Mucosa of gallbladder (tissue), 1 donor: Measurements from ENCODE around the gene CHST12. TPM values are rescaled to one million over a fixed set of nuclear protein-coding genes. Genes with fewer than 3 reads are reported as not detected.
"Not testable (repeated sequence)": the region's sequence is repeated elsewhere in the genome, so short reads cannot be mapped to it uniquely, and the experiment has no call there.

ENCODE experiments used
- DNase-seq: peaks from one replicate; pipeline ENCODE4 v3.0.0-alpha.2; 2020; ENCODE audit warnings: low spot score
- total RNA-seq: library from RNA; stranded (reverse); gene quantifications from one replicate; pipeline ENCODE4 v1.2.1, GENCODE V29; 2021
- donor health status: DM: no; HTN: no; CAD: no.

CHST12 gene
- 26.8 TPM for total RNA-seq

DNA sequence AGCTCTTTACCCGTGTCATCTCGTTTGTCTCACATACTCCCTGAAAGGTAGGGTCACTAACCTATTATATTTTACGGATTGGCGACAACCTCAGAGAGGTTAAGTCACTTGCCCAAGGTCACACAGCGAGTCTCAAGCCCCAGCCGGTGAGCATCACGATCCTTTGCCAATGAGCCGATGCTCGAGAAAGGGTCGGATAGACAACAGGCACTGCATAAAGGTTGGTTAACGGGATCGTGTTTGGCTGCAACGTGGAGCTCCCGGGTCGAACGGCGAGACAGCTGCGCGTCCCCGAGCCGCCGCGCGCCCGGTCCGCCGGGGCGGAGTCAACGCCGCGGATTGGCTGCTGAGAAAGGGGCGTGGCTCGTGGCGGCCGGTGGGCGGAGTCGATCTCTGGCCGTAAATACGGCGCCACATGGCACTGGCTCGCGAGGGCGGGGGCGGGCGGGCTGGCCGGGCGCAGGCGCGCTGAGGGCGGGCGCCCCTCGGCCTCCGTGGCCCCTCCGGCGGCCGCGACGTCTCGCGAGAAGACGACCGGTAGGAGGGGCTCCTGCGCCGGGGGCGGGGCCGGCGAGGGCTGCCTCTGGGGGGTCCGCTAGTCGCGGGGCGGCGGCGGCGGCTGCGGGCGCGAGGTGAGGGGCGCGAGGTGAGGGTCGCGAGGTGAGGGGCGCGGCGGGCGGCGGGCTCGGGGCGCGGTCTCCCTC is at the start of gene CHST12:
TSS of gene CHST12 (plus strand) at position 598 of the 704 bp plus-strand sequence. CDS start 29,029 bp downstream, outside the sequence.
- peak; percentile 96 for DNase-seq

- peak; percentile 91 for DNase-seq
Measured at GRCh38 chr7:2353936-2354185, 49.5 kb upstream of the CHST12 start.

- DNase-seq: peak; percentile 88
Measured at GRCh38 chr7:2354186-2354938, 49.0 kb upstream of the CHST12 start, which contains the start of gene EIF3B. EIF3B (plus strand) TSS chr7:2354827; CDS start chr7:2354922, 95 bp downstream.

DNA sequence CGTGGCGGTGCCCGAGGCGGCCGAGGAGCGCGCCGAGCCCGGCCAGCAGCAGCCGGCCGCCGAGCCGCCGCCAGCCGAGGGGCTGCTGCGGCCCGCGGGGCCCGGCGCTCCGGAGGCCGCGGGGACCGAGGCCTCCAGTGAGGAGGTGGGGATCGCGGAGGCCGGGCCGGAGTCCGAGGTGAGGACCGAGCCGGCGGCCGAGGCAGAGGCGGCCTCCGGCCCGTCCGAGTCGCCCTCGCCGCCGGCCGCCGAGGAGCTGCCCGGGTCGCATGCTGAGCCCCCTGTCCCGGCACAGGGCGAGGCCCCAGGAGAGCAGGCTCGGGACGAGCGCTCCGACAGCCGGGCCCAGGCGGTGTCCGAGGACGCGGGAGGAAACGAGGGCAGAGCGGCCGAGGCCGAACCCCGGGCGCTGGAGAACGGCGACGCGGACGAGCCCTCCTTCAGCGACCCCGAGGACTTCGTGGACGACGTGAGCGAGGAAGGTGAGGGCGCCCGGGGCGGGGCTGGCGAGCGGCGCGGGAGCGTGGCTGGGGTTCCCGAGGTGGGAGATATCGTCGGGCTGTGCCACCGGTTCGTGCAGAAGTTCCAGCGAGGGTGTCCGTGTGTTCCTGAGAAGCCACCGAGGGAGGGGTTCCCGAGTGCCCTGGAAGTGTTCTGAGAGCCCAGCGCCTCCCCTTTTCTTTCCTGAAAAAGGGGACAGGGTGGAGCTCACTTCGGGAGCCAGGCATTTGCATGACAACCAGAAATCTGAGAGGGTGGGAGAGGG is 48.3 kb upstream of the CHST12 start:
- no peak for DNase-seq

- DNase-seq: no peak
Measured at GRCh38 chr7:2355705-2356008, 47.8 kb upstream of the CHST12 start.

DNA sequence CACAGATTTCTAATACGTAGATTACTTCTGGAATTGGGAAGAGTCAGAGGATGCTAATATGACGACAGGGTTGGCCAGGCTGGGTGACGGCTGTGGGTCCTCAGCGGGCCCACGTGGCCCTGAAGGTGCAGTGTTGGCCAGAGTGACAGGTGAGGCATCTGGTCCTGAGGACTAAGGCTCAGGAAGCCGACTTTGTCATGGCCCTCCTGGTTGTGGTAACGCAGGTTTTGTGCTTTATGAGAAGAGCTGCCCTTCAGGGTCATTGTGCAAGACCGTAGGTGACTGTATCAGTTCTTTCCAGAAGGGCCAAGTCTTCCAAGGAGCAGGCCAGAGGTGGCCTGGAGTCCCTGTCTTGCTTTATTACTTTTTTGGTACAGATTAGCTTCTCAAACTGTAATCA is 46.2 kb upstream of the CHST12 start:
- no peak for DNase-seq

- no peak for DNase-seq
Measured at GRCh38 chr7:2357571-2357970, 45.8 kb upstream of the CHST12 start.

GRCh38 chr7:2358968-2359527 is 44.4 kb upstream of the CHST12 start:
- DNase-seq: no peak

DNA sequence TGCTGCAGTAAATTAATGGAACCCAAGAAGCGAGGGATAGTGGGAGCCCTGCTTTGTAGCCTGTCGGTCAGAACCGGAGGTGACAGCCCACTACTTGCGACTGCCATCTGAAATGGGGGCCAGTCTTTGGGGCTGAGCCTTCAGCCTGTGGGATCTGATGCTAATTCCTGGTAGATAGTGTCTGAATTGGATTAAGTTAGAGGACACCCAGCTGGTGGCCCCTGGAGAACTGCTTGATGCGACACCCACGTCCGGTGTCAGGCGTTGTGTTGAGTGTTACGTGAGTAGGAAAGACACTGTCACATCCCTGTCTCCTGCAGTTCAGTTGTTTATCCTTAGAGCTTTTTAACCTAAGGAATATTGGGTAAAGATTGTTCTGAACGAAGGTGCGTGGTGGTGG is 43.8 kb upstream of the CHST12 start:
- DNase-seq: no peak

DNA sequence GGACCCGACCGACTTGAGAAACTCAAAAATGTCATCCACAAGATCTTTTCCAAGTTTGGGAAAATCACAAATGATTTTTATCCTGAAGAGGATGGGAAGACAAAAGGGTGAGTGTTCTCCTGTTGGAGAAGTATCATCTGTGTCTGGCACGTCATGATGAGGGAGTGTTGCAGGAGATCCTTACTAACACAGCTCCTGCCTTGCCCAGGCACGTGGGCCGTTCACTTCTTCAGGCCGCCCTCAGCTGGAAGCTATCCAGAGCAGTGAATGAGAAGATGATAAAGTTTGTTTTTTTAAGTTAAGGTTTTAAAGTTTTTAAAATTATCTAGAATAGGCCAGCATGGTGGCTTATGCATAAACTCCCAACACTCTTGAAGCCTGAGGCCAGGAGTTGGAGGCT is 42.6 kb upstream of the CHST12 start:
- DNase-seq: no peak

- no peak for DNase-seq
Measured at GRCh38 chr7:2362385-2363088, 40.9 kb upstream of the CHST12 start.

- no peak for DNase-seq
Measured at GRCh38 chr7:2369139-2369538, 34.3 kb upstream of the CHST12 start.

DNA sequence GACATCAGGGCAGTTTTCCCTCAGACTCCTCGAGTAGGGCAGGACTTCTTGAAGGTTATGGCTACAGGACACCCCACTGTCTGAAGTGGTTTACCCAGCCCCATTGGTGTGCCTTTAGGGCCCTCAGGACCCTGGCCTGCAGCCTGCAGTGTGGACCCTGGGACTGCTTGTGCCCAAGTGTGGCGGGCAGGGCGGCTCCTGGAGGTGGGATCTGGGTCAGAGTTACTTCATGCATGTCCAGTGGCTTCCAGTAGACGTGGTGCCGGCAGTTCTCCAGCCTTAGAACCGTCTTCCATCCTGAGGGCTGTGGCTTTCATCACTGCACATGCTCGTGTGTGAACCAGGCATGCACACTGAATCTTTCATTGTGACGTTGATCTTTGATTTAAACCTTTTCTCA is 32.1 kb upstream of the CHST12 start:
- DNase-seq: no peak

GRCh38 chr7:2372724-2373123 is 30.7 kb upstream of the CHST12 start:
- DNase-seq: no peak

DNA sequence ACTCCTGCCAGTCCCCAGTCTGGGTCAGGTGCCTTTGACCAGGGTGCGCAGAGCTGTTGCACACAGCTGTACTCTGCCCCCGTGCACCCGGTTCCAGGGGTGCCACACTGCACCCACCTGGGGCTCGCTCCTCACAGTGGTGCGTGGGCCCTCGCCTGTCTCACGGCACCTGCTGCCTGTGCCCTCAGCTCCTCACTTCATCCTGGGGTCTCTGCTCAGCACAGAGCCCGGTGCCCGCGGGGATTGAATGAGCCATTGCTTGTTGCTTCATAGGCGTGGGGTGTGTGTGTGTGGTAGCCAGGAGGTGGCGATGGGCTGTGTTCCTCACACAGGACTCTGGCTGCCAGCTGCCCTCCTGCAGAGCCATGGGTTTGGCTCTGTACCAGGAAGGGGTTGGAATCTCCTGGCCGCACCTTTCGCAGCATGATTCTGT is 30.3 kb upstream of the CHST12 start:
- DNase-seq: peak; percentile 73

- DNase-seq: no peak
Measured at GRCh38 chr7:2373646-2374045, 29.8 kb upstream of the CHST12 start.

DNA sequence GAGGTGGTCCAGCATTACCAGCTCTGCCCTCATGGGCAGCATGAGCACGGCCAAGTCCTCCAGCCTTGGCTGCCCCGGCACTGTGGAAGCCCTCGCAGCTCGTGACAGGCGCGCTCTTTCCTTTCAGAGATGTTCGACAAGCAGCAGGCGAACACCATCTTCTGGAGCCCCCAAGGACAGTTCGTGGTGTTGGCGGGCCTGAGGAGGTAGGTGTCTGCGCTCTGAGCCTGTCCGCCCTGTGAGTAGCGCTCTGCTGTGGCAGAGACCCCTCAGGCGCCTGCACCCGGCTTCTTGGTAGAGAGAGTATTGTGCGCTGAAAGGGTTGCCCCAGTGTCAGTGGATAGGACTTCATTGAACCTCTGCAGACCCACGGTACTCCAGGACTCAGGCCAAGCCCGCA is 29.0 kb upstream of the CHST12 start:
- no peak for DNase-seq

- DNase-seq: no peak
Measured at GRCh38 chr7:2374830-2375728, 28.3 kb upstream of the CHST12 start.

DNA sequence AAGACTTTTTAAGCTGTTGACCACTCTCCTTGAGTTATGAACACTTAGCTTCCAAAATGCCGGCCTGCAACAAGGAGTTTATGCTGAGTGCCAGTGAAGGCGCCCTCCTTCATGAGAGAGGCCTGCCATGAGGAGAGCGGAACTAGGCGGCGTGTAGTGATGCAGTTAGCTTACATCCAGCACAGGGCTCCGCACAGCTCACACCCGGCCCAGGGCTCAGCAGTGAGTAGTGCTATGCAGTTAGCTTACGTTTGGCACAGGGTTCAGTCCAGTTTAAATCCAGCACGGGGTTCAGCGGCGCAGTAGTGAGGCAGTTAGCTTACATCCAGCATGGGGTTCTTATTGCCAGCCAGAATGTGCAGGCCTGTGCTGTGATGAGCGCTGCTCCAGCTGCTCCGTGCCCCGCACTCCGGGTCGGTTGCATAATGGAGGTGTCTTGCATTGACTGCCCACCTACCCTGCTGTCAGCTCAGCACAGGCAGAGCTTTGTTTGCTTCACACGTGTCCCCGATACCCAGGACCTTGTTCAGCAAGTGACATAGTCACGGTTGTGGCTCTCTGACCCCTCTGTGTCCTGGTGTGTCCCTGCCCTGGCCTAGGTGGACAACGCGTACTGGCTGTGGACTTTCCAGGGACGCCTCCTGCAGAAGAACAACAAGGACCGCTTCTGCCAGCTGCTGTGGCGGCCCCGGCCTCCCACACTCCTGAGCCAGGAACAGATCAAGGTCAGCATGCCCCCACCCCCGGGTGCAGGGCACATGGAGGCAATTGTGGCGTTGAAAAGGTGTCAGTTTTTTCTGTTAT is 26.9 kb upstream of the CHST12 start:
- DNase-seq: no peak

DNA sequence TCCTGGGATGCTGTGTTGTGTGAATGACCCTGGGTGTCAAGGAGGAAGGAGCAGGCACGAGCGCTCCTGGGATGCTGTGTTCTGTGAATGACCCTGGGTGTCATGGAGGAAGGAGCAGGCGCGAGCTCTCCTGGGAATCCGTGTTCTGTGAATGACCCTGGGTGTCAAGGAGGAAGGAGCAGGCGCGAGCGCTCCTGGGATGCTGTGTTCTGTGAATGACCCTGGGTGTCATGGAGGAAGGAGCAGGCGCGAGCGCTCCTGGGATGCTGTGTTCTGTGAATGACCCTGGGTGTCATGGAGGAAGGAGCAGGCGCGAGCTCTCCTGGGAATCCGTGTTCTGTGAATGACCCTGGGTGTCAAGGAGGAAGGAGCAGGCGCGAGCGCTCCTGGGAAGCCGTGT is 25.9 kb upstream of the CHST12 start:
- DNase-seq: not testable (repeated sequence)
